NCI-H187 (cell line): ENCODE measurements around the gene FJX1.

Experiments
- DNase-seq, 2 experiments: peaks; one replicate each; lab custom pipeline; 2025; lab: John Stamatoyannopoulos, UW

Gene FJX1

DNA sequence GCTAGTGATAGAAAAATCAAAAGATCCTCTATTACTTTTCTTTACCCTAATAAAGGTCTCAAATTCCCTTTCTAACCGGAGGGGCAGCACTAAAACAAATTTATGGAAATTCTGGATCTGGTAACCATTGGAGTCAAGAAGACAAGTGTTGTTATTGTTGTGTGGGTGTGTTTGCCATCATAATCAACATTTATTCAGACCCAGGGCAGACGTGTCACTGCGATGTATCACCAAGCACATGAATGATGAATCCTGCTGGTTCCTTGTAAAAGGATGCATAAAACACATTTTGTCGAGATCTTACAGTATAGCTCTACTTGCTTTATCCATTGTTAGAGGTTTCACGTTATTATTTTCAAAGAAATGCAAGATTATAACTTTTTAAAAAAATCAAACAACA, 12.1 kb upstream of the FJX1 start:
- no peak for DNase-seq

DNA sequence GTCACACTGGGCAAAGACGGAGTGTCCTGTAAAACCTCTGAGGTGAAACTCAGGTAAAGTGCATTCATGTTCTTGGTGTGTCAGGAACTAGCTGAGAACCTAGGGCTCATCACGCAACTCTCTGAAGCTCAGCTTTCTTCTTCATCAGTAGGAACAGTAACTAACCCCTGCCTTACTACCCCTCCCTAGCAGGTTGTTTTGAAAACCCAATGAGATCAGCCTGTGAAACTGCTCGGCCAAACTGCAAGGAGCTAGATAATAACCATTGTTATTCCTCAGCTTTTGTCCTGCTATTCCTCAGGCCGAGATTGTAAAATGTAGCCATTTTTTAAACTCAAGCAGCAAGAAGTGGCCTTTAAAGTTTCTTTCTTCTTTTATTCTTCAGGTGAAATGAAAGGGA, 9.8 kb upstream of the FJX1 start:
- DNase-seq = no peak

DNA sequence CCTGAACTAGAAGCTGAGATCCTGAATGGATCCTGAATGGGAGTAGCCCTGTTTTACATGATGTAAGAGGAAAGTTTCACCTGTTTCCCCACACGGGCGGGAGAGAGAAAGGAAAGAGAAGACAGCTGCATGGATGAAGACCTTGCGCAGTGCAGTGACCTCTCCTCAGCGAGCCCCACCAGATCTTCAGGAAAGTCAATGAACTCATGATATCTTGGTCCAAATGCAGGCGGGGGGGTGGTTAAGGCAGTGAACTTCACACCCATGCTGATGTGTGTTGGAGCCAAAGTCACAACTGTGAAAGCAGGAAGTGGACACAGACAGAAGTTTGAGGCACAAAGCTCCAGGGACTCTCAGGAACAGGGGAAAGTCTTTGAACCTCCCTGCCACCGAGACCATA, 8.6 kb upstream of the FJX1 start:
- no peak for DNase-seq

DNA sequence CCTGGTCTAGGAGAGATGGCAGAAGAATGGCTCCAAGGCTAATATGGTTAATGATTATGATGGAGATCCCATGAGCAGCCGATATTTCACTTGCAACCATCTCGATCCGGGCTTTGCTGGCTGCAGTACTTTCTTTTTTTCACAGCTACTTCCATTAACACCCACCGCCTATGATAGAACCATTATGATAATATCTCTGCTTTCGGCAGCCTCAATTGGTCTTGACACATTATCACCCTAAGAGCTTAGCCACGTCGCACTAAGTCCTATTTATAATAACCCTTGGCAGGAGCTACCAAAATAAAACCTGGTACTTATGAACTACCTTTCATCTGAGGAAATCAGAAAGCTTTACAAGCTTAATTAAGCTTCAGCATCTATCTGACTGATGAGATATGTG, 7.6 kb upstream of the FJX1 start:
- DNase-seq = no peak

DNA sequence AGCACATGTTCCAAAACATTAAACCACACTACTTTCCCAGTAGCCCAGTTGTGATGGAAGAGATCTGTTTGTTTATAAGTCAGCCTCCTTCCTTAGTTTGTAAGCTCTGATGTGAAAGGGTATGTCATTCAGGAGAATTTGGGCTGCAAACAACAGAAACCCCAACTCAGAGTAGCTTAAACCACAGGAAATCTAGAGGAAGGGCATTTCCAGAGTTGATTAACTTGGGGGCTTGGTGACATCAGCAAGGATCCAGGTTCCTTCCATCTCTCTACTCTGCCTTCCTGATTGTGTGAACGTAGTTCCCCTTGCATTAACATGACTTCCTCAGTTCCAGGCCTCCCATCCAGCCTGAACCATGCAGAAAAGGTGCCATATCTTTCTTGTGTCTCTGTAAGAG, 6.5 kb upstream of the FJX1 start:
- DNase-seq = no peak

DNA sequence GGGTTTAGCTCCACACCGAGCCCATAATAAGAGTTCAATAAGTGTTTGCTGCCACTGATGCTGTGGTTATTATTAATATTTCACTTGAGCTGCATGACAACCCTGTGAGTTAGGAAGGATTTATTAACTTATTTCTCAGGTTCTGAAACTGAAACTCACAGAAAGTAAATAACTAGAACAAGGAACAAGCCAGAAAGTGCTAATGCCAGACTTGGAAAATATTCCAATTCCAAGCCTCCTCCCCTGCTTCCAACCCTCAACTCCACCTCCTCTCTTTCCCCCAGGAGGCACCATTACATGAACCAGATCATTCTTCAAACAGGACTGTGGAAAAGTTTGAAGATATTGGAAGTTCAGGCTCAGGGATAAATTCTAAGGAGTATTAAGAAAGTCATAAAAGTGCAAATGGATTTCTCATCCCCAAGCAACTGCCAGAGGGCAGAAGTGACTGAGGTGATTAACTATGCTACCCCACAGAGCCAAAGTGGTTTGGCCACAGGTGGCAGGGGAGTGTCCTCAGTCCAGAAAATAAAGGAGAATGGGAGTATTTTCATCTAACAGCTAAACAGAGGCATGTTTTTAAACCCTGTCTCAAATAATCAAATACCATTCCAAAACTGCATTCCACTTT, 3.2 kb upstream of the FJX1 start:
- DNase-seq = no peak

DNA sequence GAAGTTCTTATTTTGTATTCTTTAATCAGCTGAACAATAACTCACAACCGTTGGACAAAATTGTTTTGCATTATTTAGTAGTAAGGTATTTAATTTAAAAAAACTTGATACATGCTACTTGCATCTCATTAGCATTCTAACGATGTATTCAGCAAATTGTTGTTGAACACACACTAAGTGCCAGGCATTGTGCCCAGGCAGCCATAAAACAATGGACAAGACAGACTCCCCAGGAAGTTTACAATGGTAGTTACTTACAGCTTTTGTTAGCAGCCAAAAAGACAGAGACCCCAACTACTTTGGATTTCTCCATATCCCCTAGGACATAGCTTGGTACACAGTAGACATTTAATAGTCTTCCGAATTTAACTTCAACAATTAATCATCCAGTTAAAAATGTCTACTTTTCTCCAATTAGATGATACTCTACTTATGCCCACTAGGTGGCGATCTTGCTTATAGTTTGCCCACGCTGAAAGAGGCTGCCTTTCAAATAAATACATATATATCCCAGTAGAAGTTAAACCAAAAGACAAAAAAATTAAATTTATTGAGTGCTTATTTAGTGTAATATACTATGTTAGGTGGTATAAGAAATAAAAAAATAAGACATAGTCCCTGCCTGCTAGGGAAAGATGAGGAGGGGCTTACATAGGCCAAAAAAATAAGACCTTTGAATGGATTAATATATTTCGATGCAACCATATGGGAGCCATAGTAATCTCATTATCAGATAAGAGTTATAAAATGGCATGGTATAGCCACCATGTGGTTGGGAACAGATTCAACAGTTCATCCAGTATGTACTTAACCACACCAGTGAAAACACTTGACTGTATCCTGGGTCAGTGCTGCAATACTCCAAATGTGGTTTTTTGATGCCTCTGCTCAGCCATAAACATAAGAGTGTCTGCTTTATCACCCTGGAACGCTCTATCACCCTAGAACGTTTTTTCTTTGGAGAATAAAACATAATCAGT, 2.0 kb upstream of the FJX1 start:
- peak in 1 of 2 experiments; percentile 39 for DNase-seq

DNA sequence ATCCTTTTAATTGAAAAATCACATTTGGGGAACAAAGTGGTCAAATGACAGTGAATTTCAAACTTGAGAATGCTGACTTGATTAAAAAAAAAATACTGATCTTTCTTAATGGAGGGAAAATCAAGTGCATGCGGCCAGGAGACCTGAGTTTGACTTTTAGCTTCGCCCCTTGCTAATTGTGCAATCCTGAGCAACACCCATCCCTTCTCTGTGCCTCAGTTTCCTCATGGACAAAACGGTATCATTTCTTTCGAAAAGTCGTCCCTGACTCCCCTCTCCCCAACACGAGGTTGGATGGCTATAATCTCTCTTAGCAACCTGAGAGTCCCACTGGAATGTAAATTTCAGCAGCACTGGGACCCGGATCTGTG, 959 bp upstream of the FJX1 start:
- DNase-seq = no peak

DNA sequence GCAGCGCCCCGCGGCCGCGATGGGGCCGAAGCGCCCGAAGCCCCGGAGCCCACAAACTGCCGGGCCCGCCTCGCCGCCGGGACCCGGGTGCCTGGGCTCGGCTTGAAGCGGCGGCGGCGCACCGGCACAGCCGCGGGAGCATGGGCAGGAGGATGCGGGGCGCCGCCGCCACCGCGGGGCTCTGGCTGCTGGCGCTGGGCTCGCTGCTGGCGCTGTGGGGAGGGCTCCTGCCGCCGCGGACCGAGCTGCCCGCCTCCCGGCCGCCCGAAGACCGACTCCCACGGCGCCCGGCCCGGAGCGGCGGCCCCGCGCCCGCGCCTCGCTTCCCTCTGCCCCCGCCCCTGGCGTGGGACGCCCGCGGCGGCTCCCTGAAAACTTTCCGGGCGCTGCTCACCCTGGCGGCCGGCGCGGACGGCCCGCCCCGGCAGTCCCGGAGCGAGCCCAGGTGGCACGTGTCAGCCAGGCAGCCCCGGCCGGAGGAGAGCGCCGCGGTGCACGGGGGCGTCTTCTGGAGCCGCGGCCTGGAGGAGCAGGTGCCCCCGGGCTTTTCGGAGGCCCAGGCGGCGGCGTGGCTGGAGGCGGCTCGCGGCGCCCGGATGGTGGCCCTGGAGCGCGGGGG, 346 bp downstream of the FJX1 start:
- DNase-seq = no peak

DNA sequence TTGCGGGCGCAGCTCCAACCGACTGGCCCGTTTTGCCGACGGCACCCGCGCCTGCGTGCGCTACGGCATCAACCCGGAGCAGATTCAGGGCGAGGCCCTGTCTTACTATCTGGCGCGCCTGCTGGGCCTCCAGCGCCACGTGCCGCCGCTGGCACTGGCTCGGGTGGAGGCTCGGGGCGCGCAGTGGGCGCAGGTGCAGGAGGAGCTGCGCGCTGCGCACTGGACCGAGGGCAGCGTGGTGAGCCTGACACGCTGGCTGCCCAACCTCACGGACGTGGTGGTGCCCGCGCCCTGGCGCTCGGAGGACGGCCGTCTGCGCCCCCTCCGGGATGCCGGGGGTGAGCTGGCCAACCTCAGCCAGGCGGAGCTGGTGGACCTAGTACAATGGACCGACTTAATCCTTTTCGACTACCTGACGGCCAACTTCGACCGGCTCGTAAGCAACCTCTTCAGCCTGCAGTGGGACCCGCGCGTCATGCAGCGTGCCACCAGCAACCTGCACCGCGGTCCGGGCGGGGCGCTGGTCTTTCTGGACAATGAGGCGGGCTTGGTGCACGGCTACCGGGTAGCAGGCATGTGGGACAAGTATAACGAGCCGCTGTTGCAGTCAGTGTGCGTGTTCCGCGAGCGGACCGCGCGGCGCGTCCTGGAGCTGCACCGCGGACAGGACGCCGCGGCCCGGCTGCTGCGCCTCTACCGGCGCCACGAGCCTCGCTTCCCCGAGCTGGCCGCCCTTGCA, 1.0 kb downstream of the FJX1 start:
- no peak for DNase-seq

DNA sequence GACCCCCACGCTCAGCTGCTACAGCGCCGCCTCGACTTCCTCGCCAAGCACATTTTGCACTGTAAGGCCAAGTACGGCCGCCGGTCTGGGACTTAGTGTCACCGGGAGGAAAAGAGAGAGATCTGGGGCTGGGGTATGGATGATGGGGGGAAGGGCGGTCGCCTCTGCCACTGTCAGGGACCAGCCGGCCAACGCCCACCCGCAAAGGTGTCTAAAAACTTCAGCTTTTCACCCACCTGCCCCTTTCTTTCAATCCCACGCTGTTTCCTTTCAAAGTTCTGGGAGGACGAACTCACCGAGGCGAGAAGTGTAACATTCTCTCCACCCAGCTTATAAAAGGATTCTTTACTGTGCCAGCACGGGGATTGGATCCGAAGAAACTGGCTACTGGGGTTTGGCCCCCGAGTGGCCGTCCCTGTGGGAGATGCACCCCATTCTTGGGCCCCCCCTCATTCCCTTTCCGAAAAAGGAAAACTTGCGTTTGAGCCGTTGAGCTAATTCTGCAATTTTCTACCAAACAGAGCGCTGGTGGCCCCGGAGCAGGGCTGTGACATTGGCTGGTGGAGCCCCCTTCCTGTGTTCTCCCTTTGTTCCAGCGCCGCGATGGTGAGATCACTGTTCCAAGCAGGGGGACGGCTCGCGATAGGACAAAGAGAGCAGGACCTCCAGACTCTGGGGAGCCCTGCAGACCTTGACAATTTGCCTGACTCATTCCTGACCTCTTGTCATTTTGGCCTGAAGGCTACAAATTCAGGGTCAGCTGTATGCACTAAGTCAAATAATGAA, 1.8 kb downstream of the FJX1 start:
- DNase-seq = no peak

DNA sequence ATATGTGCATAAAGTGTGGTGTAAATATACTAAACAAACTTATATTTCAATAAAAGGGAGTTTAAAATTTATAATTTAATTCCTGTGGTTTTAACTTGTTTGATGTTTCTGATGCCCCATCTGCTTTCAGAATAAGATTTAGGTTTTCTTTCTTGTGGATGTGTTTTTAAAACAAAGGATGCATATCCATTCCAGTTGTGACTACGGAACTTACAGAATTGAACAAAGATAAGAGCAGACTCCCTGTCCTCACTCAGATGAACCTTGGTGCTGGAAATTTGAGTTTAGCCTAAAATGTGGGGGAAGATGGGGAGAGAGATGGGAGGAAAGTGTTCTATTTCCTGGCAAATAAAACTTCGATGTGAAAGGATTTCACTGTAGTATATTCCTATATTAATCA, 2.5 kb downstream of the FJX1 start:
- no peak for DNase-seq

DNA sequence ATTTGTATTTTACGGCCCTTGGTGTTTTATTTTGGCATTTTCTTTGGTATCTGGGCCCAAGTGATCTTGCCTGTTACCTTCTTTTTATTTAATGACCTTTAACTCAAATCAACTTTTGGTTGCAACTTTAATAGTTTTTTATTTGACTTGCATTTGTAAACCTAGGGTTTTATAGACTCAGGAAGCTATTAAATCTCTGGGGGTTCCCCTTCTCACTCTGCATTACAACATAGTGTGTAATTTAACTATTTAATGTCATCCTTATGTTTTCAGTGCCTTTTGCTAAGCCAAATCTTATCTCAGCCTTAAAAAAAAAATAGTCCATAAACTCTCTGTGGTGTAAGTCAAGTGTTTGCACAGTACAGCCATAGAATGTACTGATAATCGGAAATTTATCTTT, 3.4 kb downstream of the FJX1 start:
- DNase-seq = no peak

DNA sequence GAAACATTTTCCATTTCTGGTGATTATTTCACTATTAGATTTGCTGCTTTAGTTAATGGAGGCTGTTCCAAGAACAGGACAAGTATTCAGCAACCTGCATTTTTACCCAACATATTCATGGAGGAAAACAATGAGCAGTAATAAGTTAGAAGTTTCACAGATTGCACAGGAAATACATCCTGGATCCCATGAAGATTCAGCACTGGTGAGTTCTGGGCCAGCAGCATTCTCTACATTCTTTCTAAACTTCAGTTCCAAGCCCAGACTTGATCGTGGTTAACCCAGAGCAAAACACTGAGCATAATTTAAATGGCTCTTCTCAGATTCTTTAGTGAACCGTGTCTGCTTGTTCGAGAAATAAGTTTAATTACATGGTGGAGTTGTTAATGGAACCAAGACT, 3.8 kb downstream of the FJX1 start:
- DNase-seq = no peak

DNA sequence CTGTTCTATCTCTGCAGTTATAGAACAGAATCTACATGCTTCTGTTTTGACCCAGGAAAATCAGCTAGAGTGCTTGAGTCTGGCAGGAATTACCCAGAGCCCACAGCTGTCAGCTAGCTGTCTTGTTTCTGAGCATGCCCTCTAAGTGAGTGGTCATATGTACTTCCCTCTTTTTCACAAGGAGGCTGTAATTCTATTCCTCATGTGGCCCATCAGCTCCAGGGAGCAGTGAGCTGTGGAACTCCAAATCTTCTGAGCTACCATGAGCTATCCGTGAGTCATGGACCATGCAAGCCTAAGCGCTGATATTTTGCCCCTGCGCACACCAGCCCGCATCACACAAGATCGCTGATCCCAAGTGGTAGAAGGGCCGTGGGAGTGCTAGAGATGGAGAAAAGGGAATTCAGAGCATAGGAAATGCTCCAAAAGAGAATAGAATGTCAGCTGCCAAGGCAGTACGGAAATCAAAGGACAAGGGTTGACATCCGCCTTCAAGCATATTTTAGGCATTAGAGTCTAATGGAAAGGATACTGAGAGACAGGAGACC, 5.4 kb downstream of the FJX1 start:
- DNase-seq = no peak

DNA sequence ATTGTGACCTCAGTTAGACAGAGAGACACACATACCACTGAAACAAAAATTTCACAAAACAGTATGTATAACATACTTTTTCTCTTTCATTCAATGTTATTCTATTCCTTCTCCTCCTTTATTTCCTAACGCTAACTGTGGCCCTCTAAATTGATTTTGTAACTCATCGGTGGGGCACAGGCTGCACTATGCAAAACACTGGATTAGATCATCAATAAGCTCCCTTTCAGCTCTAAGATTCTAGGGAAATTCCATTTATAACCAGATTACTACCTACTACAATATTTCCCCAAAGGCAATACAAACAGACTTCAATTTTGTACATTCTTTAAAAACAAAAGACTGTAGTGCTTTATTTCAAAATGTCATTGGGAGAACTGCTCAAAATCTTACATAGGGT, 6.1 kb downstream of the FJX1 start:
- DNase-seq = no peak

DNA sequence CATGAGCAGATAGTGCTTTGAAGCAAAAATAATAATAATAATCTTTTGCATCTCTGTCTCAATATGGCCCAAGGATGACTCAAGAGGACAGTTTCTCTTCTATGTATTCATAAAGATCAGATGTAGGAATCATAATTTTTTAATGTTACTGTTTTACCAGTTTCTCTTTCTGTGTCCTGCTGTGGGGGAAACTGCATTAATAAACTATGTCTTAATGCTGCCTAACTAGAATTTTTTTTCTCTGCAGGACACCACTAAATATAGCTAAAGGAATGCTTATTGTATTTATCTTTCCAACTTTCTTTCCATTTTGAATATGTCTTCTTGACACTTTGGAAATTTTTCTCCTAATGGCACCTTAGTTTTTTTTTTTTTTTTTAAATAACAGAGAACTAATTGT, 6.5 kb downstream of the FJX1 start:
- DNase-seq = no peak

DNA sequence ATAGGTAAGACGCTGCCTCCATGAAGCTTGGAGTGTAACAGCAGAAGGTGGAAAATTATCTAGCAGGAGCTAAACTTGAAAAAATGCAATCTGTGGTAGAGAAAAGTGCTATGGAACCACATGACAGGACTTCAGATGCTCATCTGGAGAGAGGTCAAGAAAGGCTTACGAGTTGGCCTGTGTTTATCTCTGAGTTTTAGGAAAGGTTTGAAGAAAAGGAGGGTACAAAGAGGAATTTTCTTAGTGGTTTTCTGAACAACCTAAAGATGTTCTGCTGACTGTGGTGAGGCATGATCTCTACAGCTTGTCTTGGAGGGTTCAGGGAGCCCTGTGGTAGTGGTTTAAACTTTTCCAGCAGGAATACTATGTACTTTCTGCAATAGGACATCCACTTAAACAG, 8.2 kb downstream of the FJX1 start:
- no peak for DNase-seq

DNA sequence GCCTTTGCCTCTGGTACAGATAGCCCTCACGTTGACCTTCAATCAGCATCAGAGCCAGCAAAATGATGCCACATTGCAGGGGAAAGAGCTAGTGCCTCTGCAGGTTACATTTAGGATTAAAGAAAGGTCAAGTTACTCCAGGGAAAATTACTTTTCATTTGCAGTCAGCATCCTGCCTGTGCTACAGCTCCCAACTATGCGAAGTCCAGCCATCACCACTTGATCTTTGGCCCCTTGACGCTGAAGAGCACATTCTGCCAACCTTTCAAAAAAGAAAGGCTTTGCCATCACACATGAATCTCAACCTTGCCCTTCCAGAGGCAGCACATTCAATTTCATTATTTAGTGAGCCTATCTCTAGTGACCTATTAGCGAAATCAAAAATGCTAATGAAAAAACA, 11.3 kb downstream of the FJX1 start:
- DNase-seq = no peak

DNA sequence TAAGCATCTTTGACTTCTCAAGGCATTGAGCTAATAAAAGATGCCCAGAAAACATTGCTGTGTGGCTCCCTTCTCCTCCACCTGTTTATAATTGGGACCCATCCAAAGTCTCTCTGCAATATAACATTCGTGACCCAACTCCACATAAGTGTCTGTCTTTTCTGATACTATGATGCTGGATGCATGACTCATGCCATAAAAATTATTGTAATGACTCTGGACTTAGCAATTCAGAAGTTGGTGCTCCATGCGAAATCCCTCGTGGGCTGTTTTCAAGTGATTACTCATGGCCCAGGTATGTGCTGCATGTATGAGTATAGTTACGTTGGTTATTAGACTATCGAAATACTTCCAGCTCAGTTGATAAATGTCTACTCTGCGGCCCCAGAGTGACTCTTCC, 11.7 kb downstream of the FJX1 start:
- no peak for DNase-seq

DNA sequence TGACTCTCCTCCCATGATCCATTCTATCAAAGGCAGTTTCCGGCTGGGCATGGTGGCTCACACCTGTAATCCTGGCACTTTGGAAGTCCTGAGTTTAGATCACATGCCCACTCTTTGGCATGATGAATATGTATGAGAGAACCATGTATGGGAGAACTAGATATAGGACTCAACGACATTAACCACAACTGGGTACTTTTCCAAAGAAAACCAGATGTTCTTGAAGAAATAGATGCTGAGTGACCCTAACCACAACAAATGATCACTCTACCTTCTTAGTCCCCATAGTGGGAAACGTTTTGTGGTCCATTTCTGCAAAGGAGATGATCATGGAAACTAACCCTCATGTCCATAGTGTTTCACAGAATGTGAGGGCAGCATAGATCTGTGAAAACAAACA, 13.6 kb downstream of the FJX1 start:
- no peak for DNase-seq
